Stimulated activated CD4-positive, alpha-beta T cell treated with anti-CD3 and anti-CD28 coated beads, TNF-alpha, amount 100 ng/mL, for 24 hours (primary cell): ENCODE data around the gene HK1.

Experiments used
- DNase-seq, 3 experiments: peaks; one replicate each; pipeline ENCODE4 v3.0.0-alpha.2; 2020; ENCODE audit warnings: low read depth in 3 of 3

HK1 gene

GRCh38 chr10:69345890-69346474, 67.7 kb downstream of the HK1 start:
- no peak for DNase-seq

DNA sequence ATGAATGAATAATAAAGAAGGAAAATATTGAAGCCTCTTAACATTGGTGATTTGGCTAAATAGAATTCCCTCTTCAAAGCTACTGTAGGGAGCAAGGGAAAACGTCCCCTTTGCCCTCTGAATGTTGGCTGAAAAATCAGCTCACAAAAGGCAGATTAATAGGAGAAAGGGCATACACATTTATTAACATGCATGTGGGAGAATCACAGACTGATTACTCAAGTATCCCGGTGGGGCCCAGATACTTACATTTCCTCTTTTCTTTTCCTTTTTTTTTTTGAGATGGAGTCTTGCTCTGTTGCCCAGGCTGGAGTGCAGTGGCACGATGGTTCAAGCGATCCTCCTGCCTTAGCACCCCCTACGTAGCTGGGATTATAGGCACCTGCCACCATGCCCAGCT, 68.5 kb downstream of the HK1 start:
- no peak for DNase-seq

DNA sequence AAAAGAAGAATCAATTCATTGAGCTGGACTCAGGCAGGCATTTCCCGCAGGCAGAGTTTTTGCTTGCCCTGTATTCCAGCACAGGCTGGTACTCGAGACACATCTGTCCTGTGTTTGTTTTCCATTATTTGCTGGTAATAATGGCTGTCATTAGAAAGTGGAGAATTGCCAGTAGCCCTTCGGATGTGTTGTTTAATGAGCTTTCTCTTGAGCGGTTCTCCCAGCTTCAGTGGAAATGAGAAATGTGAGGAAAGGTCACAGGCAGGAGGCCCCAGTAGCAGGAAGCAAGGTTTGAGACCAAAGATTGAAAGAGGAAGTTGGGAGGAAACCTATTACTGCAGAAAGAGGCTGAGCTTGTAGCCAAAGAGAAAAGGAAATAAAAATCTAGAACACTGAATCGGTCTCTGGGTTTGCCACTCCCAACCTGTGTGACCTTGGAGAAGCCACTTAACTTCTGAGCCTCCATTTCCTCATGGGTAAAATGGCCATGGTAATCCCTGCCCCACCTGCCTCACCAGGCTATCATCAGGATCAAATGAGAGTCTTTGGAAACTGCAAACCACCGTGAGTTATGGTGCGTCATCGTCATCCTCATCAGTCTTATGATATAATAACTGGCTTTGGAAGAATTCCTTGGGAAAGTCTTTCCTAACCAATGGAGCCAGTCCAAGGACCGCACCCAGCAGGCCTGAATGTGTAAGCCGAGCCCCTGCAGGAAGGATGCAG, 70.7 kb downstream of the HK1 start:
- no peak for DNase-seq

- DNase-seq = no peak
These were observed 71.2 kb downstream of the HK1 start for GRCh38 chr10:69349542-69349888.

- DNase-seq = no peak
These were observed 73.3 kb downstream of the HK1 start for GRCh38 chr10:69351589-69351988.

- no peak for DNase-seq
These were observed 74.4 kb downstream of the HK1 start for GRCh38 chr10:69352569-69353264.

- no peak for DNase-seq
These were observed 75.8 kb downstream of the HK1 start for GRCh38 chr10:69353977-69354635.

- no peak for DNase-seq
These were observed 77.9 kb downstream of the HK1 start for GRCh38 chr10:69356187-69356586.

DNA sequence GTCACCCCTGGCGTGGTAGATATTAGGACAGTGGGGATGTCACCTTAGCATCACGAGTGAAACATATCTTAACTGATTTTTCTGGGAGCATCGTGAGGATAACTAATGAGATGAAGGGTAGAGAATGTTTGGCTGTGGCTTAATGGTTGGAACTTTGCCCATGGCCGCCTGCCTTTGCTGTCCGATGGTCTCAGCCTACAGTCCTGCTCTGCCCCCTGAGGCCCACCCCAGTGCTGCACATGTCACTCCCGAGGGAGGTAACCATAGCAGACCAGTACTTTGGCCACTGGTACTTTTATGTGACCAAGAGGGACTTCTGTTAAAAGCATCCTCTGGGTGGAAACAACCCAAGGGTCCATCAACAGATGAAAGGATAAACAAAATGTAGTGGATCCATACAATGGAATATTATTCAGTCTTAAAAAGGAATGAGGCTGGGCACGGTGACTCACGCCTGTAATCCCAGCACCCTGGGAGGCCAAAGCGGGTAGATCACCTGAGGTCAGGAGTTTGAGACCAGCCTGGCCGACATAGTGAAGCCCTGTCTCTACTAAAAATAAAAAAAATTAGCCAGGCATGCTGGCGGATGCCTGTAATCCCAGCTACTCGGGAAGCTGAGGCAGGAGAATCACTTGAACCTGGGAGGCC, 80.0 kb downstream of the HK1 start:
- DNase-seq = no peak

DNA sequence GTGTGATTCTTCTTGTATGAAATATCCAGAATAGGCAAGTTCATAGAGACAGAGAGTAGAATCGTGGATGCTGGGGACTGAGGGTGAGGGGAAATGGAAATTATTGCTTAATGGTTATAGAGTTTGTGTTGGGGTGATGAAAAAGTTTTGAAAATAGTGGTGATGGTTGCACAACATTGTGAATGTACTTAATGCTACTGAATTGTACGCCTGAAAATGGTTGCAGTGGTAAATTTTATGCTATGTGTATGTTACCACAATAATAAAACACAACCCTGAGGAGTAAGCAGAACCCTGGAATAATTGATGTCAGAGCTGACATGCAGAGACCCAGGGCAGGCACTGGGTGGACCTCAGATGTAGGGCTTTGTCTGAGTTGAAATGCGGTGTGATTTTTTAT, 80.9 kb downstream of the HK1 start:
- no peak for DNase-seq

DNA sequence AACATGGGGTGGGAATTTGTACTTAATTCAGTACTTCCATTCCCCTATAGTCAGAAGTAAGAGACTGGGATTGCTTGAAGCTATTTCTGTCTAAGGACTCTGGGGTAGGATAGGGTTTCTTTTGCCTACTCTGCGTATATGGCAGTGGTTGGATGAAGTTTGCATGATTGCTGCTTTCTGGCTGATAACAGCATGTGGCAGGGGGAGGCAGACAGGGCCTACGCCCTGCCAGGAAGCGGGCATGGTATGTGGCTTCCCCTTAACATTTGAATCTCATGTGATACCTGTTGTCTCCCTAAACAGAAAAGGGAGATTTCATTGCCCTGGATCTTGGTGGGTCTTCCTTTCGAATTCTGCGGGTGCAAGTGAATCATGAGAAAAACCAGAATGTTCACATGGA, 81.3 kb downstream of the HK1 start:
- no peak for DNase-seq

DNA sequence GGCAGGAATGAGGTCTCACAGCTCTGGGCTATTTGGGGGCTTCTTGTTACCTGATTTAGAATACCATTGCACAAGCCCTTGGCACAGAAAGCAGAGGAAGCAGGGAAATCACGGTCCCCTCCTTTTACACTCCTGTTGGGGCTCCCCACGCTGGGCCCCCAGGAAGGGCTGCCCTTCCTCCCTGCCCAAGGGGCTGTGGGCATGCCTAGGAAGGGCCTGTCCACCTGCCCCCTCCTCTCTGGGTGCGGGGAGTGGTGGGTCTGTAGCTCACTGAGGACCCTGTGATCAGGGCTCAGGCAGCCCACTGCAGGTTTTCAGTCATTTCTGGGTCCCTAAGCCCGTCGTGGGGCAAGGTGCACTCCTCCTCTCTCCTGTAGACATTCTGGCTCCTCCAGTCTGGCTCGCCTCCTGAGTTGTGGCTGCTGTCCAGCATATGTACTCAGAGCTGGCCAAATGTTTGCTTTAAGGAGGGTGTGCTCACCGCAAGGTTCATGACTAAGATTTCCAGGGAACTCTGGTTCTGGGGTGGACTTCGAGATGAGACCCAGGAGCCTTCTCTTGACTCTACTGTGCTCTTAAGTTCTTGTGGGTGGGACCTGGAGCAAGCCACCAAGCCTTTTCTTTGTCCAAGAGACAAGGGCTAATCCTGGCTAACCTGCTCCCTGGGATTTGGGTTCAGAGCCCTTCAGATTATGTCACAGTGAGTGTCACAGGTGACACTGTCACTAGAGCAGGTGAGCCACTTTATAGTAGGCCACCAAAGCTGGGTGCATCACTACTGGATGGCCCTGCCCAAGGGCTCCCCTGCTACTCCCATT, 82.4 kb downstream of the HK1 start:
- DNase-seq = no peak

DNA sequence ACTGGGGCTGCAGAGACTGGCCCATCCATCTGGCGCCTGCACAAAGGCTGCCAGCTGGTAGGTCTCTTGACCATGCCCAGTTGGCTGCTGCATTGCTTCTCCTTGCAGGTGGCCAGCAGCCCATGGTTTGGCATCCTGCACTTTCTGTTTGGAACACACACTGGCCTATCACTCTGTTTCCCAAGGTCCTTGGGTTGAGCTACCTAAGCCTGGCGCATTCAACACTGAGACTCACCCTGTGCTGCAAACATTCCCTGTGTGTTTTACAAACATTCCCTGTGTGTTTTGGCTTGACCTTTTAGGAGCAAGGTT, 83.0 kb downstream of the HK1 start:
- no peak for DNase-seq

GRCh38 chr10:69362471-69362954, 84.2 kb downstream of the HK1 start:
- DNase-seq = no peak

GRCh38 chr10:69363666-69364065, 85.4 kb downstream of the HK1 start:
- no peak for DNase-seq

DNA sequence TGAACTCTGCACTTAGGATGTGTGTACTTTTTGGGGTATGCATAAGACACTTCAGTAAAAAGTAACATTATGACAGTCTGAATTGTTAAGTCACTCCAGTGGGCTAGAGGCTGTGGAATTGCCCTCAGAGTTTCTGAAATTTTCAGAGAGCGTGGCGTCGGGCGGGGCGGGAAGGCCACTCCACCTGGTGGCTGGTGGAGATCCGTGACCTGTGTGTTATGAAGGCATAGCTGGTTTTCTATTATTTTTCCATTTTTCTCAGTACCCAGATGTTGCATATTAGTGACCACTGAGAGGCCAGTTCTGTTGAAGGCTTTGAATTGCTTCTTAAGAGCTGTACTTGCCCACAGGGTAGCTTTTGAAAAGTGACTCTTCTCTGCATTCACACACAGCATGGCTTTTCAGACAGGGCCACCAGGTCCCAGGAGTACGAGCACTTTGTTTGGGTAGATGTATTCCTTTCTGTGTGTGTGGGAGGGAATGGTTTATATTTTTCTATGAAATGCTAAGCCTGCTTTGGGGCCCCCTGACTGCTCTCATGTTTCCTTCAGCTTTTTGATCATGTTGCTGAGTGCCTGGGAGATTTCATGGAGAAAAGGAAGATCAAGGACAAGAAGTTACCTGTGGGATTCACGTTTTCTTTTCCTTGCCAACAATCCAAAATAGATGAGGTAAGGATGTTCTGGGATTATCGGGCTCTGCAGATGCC, 86.1 kb downstream of the HK1 start:
- no peak for DNase-seq

- no peak for DNase-seq
These were observed 88.4 kb downstream of the HK1 start for GRCh38 chr10:69366738-69367137.

- no peak for DNase-seq
These were observed 89.2 kb downstream of the HK1 start for GRCh38 chr10:69367469-69367868.

GRCh38 chr10:69372126-69372980, 94.1 kb downstream of the HK1 start:
- DNase-seq = no peak

- DNase-seq = no peak
These were observed 95.9 kb downstream of the HK1 start for GRCh38 chr10:69374242-69374641.
